ENCODE measurements around the gene CARD11. TPM values are rescaled to one million over a fixed set of nuclear protein-coding genes. Genes with fewer than 3 reads are reported as not detected.

Gene CARD11
- total RNA-seq, 6 experiments from 2014 or later: not detected

DNA sequence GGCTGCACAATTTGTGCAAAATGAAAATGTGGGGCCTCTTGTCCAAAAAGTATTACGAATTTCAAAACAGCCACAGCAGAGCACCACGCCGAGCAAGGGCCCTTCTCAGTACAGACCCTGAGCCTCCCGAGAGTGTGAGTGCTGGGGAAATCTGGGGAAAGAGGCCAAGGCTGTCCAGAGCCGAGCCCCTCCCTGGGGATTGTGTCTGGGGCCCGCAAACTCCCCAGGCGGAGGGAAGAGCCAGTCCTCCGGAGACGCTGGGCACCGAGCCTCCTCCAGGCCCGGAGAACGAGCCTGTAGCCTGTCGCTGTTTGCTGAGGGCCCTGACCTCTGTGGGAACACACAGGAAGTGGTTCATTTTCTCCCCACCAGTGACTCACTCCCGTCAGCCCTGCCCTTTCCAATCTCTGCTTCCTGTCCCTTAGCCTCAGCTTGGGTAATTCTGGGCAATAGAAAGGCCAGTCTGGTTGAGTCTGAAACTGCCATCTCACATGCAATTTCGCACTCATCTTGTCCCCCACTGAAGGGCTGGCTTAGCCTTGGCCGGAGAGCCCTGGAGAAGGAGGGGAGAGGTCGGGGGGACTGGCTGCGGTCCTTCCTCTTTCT lies 180.1 kb downstream of the CARD11 start:
- peak overlapping the region; percentile 100 for H3K27ac Mint-ChIP-seq
- peaks cover 23% of the 10 kb centered on the region for H3K4me1 Mint-ChIP-seq (ENCODE audit: low read depth)
- TF ChIP-seq, protein P1, sequence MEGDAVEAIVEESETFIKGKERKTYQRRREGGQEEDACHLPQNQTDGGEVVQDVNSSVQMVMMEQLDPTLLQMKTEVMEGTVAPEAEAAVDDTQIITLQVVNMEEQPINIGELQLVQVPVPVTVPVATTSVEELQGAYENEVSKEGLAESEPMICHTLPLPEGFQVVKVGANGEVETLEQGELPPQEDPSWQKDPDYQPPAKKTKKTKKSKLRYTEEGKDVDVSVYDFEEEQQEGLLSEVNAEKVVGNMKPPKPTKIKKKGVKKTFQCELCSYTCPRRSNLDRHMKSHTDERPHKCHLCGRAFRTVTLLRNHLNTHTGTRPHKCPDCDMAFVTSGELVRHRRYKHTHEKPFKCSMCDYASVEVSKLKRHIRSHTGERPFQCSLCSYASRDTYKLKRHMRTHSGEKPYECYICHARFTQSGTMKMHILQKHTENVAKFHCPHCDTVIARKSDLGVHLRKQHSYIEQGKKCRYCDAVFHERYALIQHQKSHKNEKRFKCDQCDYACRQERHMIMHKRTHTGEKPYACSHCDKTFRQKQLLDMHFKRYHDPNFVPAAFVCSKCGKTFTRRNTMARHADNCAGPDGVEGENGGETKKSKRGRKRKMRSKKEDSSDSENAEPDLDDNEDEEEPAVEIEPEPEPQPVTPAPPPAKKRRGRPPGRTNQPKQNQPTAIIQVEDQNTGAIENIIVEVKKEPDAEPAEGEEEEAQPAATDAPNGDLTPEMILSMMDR (IDR thresholded peaks at IDR 0.05): no peak
- peak overlapping the region; percentile 90 for H3K4me3 Mint-ChIP-seq
- H3K27me3 Mint-ChIP-seq (ENCODE audit: insufficient read depth): peaks cover 5% of the 10 kb centered on the region
- peak; percentile 92 for DNase-seq
- no peaks in the 10 kb centered on the region for H3K9me3 Mint-ChIP-seq
- no peaks in the 10 kb centered on the region for H3K36me3 Mint-ChIP-seq (ENCODE audit: low read depth)

DNA sequence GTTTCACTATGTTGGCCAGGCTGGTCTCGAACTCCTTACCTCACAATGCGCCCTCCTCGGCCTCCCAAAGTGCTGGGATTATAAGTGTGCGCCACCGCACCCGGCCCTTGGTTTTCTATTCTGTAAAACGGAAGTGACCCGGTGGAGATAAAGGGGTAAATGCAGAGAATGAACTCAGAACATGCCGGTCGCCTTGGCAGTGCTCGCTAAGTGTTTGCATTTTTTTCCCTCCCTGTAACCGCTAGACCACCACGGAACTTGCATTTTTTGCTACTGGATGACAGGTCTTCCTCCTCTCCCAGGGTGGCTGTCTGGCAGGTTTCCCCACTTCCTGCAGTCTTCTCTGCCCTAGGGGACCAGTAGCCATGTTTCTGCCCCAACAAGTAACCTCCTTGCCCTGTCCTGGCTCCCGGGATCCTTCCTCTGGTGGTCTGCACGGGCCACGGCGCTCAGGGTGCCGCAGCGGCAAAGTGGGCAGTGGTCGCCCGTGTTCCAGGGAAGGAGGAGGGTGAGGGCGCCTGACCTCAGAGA lies 180.8 kb downstream of the CARD11 start:
- DNase-seq: no peak
- 0 out of 2 replicates have a peak overlapping the region, but pooled peaks have one; percentile 90 for H3K4me3 Mint-ChIP-seq
- no peaks in the 10 kb centered on the region for H3K9me3 Mint-ChIP-seq
- H3K27me3 Mint-ChIP-seq (ENCODE audit: insufficient read depth): peaks cover 5% of the 10 kb centered on the region
- H3K27ac Mint-ChIP-seq: peak overlapping the region; percentile 100
- H3K36me3 Mint-ChIP-seq (ENCODE audit: low read depth): no peaks in the 10 kb centered on the region
- H3K4me1 Mint-ChIP-seq (ENCODE audit: low read depth): peaks cover 23% of the 10 kb centered on the region
- TF ChIP-seq, protein P1 (IDR thresholded peaks at IDR 0.05): no peak

DNA sequence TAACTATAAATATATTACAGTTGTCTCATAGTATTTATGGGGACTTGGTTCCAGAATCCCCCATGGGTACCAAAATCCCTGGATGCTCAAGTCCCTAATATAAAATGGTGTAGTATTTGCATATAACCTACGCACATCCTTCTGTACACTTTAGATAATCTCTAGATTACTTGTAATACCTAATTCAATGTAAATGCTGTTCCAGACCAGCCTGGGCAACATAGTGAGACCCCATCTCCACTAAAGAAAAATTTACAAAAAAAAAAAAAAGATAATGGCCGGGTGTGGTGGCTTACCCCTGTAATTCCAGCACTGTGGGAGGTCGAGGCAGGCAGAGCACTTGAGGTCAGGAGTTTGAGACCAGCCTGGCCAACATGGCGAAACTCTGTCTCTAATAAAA lies 182.2 kb downstream of the CARD11 start:
- Mint-ChIP-seq H3K36me3 (ENCODE audit: low read depth) (no peaks in the 10 kb centered on the region), H3K4me1 (ENCODE audit: low read depth) (peaks cover 23% of the 10 kb centered on the region), H3K4me3 (no peak overlapping the region), H3K9me3 (no peaks in the 10 kb centered on the region), H3K27ac (no peak overlapping the region), H3K27me3 (ENCODE audit: insufficient read depth) (peaks cover 2% of the 10 kb centered on the region; the same call in 1 of the 2 replicates)
- DNase-seq: no peak
- TF ChIP-seq, protein P1 (IDR thresholded peaks at IDR 0.05): no peak

DNA sequence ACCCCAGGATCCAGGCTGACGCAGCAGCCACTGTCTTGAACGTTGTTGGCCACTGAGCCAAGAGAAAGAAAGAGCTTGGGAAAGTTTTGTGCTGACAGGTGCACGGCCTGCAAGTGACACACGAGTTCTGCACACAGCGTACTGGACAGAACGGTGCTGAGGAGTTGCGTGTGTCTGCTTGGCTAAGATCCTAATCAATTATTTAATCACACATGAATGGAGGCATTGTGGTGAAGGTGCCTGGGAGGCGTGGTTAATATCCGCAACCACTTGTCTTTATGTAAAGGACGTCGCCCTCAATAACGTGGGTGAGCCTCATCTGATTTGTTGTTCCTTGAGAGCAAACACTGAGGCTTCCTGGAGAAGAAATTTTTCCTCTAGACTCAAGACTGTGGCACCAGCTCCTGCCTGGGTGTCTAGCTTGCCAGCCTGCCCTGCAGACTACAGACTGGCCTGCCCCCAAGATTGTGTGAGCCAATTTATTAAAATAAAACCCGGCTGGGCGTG lies 183.0 kb downstream of the CARD11 start:
- H3K4me3 Mint-ChIP-seq: no peak overlapping the region
- H3K36me3 Mint-ChIP-seq (ENCODE audit: low read depth): no peaks in the 10 kb centered on the region
- peaks cover 23% of the 10 kb centered on the region for H3K4me1 Mint-ChIP-seq (ENCODE audit: low read depth)
- H3K27me3 Mint-ChIP-seq (ENCODE audit: insufficient read depth): peaks cover 2% of the 10 kb centered on the region; the same call in 1 of the 2 replicates
- no peak for DNase-seq
- H3K9me3 Mint-ChIP-seq: no peaks in the 10 kb centered on the region
- TF ChIP-seq, protein P1 (IDR thresholded peaks at IDR 0.05): no peak
- no peak overlapping the region for H3K27ac Mint-ChIP-seq

DNA sequence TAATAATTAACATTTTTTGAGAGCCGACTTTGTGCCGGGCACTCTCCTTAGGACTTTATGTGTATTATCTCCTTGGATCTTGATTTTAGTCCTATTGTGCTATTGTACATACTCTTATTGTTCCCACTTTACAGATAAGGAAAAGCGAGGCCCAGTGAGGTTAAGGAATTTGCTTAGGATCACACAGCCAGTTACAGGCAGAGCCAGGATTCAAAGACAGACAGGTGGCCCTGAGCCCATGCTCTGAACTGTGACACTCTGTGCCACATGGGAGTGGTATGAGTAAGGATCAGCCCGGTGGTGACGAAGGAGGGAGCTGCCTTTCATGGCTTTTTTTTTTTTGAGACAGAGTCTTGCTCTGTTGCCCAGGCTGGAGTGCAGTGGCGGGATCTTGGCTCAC lies 183.7 kb downstream of the CARD11 start:
- Mint-ChIP-seq H3K27me3 (ENCODE audit: insufficient read depth) (peaks cover 2% of the 10 kb centered on the region; the same call in 1 of the 2 replicates), H3K27ac (no peak overlapping the region), H3K4me3 (no peak overlapping the region), H3K4me1 (ENCODE audit: low read depth) (peaks cover 21% of the 10 kb centered on the region), H3K36me3 (ENCODE audit: low read depth) (no peaks in the 10 kb centered on the region), H3K9me3 (no peaks in the 10 kb centered on the region)
- no peak for DNase-seq
- TF ChIP-seq, protein P1 (IDR thresholded peaks at IDR 0.05): no peak

All from HFFc6 (cell line).